ENCODE measurements around the gene DHODH.

DNA sequence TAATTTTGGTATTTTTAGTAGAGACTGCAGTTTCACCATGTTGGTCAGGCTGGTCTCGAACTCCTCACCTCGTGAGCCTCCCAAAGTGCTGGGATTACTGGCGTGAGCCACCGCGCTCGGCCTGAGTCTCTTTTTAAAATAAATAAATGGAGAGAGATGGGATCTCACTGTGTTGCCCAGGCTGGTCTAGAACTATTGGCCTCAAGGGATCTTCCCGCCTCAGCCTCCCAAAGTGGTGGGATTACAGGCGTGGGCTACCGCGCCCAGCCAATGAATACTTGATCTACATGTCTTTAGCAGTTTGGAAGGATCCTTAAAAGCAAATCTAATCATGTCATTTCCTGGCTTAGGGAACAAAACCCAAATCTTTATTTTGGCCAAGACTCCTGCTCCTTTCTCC, 1.2 kb downstream of the DHODH start:
- TF ChIP-seq, protein P1, sequence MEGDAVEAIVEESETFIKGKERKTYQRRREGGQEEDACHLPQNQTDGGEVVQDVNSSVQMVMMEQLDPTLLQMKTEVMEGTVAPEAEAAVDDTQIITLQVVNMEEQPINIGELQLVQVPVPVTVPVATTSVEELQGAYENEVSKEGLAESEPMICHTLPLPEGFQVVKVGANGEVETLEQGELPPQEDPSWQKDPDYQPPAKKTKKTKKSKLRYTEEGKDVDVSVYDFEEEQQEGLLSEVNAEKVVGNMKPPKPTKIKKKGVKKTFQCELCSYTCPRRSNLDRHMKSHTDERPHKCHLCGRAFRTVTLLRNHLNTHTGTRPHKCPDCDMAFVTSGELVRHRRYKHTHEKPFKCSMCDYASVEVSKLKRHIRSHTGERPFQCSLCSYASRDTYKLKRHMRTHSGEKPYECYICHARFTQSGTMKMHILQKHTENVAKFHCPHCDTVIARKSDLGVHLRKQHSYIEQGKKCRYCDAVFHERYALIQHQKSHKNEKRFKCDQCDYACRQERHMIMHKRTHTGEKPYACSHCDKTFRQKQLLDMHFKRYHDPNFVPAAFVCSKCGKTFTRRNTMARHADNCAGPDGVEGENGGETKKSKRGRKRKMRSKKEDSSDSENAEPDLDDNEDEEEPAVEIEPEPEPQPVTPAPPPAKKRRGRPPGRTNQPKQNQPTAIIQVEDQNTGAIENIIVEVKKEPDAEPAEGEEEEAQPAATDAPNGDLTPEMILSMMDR (conservative IDR thresholded peaks at IDR 0.05), result no peak
- no peak for TF ChIP-seq ZFX (IDR thresholded peaks at IDR 0.05)
